ENCODE measurements around the gene NANP.

DNA sequence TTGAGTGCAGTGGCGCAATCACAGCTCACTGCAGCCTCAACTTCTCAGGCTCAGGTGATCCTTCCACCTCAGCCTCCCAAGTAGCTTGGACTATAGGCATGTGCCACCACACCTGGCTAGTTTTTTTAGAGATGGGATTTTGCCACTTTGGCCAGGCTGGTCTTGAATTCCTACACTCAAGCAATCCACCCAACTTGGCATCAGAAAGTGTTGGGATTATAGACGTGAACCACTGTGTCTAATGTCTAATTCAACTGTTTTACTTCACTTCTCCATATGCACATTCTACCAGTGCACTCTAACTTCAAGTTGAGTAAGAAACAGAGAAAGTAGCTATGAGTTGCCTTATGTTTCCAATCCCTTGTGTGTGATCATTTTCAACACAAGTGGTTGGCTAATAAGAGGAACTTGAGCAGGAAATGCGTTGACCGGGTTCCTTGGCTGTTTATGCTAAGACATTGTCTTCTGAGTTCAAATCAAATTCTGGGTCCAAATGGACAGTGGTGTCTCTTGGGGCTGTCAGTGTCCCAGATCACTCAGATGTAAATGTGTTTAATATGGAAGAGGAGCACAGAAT lies 48.9 kb upstream of the NANP start:
- TF ChIP-seq POLR2AphosphoS5 (IDR thresholded peaks at IDR 0.05) (no peak), CTCF (IDR thresholded peaks at IDR 0.05) (no peak), POLR2A (IDR thresholded peaks at IDR 0.05) (no peak), EP300 (IDR thresholded peaks at IDR 0.05) (no peak)

Data from suprapubic skin (tissue), 4 donors.